HG02885 (cell line): ENCODE measurements around the gene ABCC3.

Experiments used
- ATAC-seq: cut with Tn5 transposase; IDR thresholded peaks from one replicate; pipeline ENCODE4 v1.9.1; 2021; ENCODE audit warnings: mild to moderate bottlenecking; ENCODE audit not compliant: unreplicated experiment, poor library complexity

The ABCC3 gene

GRCh38 chr17:50627036-50627781 lies 7.5 kb upstream of the ABCC3 start:
- ATAC-seq, result no peak

DNA sequence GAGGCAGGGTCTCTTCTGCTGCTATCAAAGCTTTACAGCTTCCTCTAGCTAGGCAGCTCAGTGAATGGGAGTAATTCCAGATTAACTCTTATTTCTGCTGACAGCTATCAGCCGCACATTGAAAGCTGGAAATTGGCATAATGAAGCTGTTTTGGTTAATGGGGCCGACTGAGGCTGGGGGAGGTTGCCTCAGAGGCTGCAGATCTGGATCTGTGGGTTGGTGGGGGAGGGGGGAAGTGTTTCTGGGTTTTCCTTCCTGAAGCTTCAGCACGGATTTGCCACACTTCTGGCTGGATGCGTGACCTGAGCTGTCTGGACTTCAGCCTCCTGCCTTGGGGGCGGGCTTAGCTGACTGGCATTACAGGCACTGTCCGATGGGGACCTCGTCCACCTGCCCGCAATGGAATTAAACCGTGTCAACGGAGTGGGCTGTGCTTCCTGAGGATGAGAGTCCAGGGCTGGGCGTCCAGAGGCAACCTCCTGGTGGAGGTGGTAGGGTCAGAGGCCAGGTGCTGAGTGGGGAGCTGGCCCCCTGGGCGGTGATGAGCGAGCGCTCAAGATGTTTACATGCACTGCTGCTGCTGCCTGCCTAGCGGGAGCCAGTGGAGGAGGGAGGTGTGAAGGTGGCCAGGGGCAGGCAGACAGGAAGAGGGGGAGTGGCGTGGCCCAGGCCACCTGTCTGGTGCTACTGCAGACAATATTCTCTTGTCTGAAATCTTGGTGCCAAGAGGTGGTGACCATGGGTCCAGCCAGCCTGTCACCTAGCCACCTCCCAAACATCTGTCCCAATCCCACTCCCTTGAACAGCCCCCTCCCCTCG lies 6.7 kb upstream of the ABCC3 start:
- ATAC-seq, result no peak

GRCh38 chr17:50629902-50630301 lies 4.8 kb upstream of the ABCC3 start:
- no peak for ATAC-seq

- ATAC-seq, result peak; percentile 41
Observed at GRCh38 chr17:50630524-50631194, 4.0 kb upstream of the ABCC3 start.

DNA sequence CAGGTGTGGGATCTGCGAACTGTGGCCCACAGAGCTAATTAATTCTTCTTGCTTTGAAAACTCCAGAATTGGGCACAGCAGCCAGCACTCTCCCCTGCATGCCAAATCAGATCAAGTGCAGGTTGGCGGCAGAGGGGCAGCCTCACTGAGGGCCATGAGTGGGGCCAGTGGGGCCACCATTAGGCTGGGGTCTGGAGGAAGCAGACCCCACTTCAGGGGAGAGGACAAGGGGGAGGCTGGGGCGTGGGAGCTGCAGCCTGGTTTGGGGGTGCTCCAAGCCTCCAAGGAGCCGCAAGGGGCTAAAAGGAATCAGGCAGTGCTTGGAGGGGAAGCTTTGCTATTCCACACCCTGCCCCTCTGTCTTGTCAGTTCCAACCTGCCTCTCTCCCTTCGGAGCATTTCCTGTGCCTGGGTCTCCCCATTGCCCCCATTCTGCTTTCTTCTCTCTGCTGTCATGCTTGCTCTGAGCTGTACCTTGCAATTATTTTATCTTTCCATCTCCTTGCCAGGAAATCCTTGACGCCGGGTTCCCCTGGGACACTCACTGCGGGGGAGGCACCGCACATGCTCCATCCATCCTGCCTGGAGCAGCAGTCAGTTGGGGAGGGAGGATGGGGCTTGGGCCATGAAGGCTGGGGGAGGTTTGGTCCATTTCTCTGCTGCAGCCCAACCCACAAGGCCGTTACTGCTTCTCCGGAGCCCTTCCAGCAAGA lies 3.3 kb upstream of the ABCC3 start:
- ATAC-seq, result no peak

DNA sequence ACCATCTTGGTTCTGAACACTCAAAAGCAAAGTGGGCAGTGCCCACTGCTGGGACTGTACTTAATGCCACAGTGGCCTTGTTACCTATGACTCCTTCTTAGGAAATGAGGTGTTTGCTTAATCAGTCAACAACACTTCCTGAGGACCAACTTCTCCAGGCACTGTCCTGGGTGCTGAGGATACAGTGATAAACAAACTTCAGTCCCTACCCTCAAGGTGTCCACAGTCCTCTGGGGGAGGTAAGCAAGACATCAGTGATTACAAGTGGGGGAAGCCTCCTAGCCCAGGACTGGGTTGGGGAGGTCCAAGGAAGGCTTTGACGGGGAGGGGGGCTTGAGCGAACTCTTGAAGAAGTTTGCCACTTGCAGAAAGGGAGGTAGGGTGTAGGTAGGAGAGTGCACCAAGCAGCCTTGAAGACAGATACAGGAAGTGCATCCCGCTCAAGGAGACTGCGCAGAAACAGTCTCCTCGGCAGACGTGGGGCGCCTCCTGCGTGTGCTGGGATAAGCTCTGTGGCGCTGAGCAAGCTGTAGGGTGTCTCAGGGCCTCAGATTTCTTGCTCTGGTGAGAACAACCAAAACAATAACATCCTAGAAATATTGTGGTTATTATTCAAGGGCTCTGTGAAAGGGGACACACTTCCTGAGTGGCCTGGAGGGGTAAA lies 2.6 kb upstream of the ABCC3 start:
- no peak for ATAC-seq

DNA sequence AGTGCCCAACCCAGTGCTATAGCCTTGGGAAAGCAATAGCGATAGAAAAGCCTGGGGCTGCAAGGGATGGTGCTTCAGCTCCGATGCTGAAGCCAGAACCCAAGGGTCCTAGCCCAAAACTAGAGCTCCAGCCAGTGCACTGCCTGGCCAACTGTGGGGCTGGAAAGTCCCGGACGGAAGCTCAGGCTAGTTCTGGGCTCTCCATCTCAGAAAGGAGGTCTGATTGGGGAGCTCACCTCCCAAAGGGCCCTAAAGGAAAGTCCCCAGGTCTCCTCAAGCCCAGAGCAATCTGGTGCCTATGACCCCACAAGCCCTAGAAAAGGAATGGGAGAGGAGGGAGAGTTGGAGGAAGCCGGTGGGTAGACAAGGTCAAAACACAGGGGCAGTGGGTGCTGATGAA lies 2.0 kb upstream of the ABCC3 start:
- peak; percentile 45 for ATAC-seq

- ATAC-seq, result no peak
Observed at GRCh38 chr17:50633683-50634082, 998 bp upstream of the ABCC3 start.

- ATAC-seq, result no peak
Observed at GRCh38 chr17:50634915-50635731, 442 bp downstream of the ABCC3 start.

GRCh38 chr17:50635732-50635981 lies 976 bp downstream of the ABCC3 start:
- ATAC-seq, result no peak

GRCh38 chr17:50635982-50636803 lies 1.5 kb downstream of the ABCC3 start:
- no peak for ATAC-seq

GRCh38 chr17:50636804-50637195 lies 2.1 kb downstream of the ABCC3 start:
- ATAC-seq, result no peak

GRCh38 chr17:50637829-50638605 lies 3.3 kb downstream of the ABCC3 start:
- no peak for ATAC-seq

GRCh38 chr17:50638606-50638965 lies 3.9 kb downstream of the ABCC3 start:
- no peak for ATAC-seq

DNA sequence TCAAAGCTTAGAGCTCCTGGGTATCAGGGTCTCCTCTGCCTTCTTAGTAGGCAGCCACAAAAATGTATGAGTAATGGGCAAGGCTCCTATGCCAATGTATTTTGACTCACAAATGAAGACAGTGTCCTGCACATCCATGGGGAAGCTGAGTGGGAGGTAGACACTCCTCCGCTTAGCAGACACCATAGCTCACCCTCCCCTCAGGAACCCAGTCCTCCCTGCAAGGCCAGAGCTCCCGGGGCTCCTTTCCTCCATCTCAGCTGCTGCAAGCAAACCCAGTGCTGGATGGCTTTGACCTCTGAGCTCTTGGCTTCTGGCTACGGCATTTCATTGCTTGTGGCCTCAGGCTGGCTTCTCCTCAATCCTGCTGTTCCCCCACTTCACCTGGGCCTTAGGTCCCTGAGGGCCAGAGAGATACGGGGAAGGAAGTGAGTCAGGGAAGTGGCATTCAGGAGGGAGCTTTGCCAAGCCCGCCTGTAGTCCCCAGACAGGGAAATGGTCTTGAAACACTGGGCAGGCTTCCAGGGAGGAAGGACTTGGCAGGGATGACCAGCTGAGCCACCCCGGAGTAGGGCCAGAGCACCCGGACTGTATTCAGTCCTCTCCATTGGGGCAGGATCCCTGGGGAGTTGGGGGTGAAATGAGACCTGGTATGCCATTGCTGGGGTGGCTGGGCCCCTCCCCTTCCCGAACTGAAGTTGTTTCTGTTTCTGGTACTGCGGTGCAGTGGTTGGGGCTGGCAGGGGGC lies 4.5 kb downstream of the ABCC3 start:
- ATAC-seq, result no peak

- no peak for ATAC-seq
Observed at GRCh38 chr17:50640686-50641351, 6.1 kb downstream of the ABCC3 start.

DNA sequence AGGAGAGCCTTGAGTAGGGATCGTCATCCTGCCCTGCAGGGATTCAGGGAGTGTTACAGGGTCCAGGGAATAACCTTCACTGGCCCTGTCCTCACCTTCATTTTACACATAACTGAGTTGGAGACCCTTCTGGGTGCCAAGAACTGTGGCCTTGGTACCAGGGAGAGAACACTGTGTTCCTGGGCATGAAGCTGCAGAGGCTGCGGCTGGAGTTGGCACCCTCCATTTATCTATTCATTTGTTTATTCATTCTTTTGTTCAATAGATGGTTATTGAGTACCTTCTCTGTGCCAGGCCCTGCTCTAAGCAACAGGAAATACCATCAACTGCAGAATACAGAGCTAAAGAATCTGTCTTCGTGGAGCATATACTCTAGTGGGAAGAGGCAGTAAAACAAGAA lies 6.7 kb downstream of the ABCC3 start:
- ATAC-seq, result no peak
